ENCODE measurements around the gene PCGF1. TPM values are rescaled to one million over a fixed set of nuclear protein-coding genes. Genes with fewer than 3 reads are reported as not detected.

Gene PCGF1
- total and polyA plus RNA-seq, 2 of the 13 experiments (the other 11 are each of a cell fraction or from before 2014, with no cell fraction given): 20.4 to 22.6 TPM

GRCh38 chr2:74552914-74553811, 45.7 kb upstream of the PCGF1 start (continued):
- TF ChIP-seq ZFP82 (CRISPR knock-in tag; IDR thresholded peaks at IDR 0.05; ENCODE audit: borderline replicate concordance): no peak
- peak; percentile 70; the same call in 1 of the 2 replicates for TF ChIP-seq NFKB2 (CRISPR knock-in tag; IDR thresholded peaks at IDR 0.05; ENCODE audit: borderline replicate concordance)
- TF ChIP-seq ZNF614 (CRISPR knock-in tag; IDR thresholded peaks at IDR 0.05; ENCODE audit: borderline replicate concordance): no peak
- no peak for TF ChIP-seq ZNF501 (CRISPR knock-in tag; IDR thresholded peaks at IDR 0.05)
- no peak for TF ChIP-seq EZH2 (conservative IDR thresholded peaks at IDR 0.05; ENCODE audit: low read depth, low read length)
- TF ChIP-seq KLF15 (CRISPR knock-in tag; IDR thresholded peaks at IDR 0.05; ENCODE audit: borderline replicate concordance): no peak
- TF ChIP-seq ARNT2 (CRISPR knock-in tag; IDR thresholded peaks at IDR 0.05; ENCODE audit: low read depth): no peak
- TF ChIP-seq RAD51 (IDR thresholded peaks at IDR 0.05; ENCODE audit: borderline replicate concordance): no peak
- TF ChIP-seq ZBTB26 (CRISPR knock-in tag; IDR thresholded peaks at IDR 0.05; ENCODE audit: borderline replicate concordance): no peak
- 0 out of 2 replicates have a peak, but pooled peaks have one; percentile 38 for TF ChIP-seq NRL (CRISPR knock-in tag; IDR thresholded peaks at IDR 0.05; ENCODE audit: borderline replicate concordance)
- TF ChIP-seq NR2F6 (IDR thresholded peaks at IDR 0.05): peak; percentile 47; the same call in 1 of the 2 replicates
- peak; percentile 76 for TF ChIP-seq NR2F6 (CRISPR knock-in tag; IDR thresholded peaks at IDR 0.05)
- TF ChIP-seq PHB2 (IDR thresholded peaks at IDR 0.05; ENCODE audit: partially characterized antibody): no peak
- no peak for TF ChIP-seq THRA (CRISPR knock-in tag; IDR thresholded peaks at IDR 0.05; ENCODE audit: borderline replicate concordance)
- no peak for TF ChIP-seq ZNF292 (CRISPR knock-in tag; IDR thresholded peaks at IDR 0.05; ENCODE audit: borderline replicate concordance, low read depth)
- TF ChIP-seq ETV6 (CRISPR knock-in tag; conservative IDR thresholded peaks at IDR 0.05): no peak
- TF ChIP-seq ZNF407 (CRISPR knock-in tag; IDR thresholded peaks at IDR 0.05; ENCODE audit: not compliant biosample characterization): no peak
- 0 out of 2 replicates have a peak, but pooled peaks have one; percentile 28 for TF ChIP-seq ZNF17 (CRISPR knock-in tag; IDR thresholded peaks at IDR 0.05)
- no peak for TF ChIP-seq ZNF335 (CRISPR knock-in tag; IDR thresholded peaks at IDR 0.05)
